ENCODE data around the gene EMP3. TPM values are rescaled to one million over a fixed set of nuclear protein-coding genes. Genes with fewer than 3 reads are reported as not detected.

EMP3 gene
- total and polyA plus RNA-seq, 9 of the 15 experiments (the other 6 are each of a cell fraction or from before 2014, with no cell fraction given): 123 to 386 (median 296) TPM

GRCh38 chr19:48321622-48322591 lies 3.4 kb upstream of the EMP3 start (continued):
- TF ChIP-seq ATF3 (IDR thresholded peaks at IDR 0.05) (no peak), ATF3 (CRISPR knock-in tag; conservative IDR thresholded peaks at IDR 0.05) (0 out of 2 replicates have a peak, but pooled peaks have one; percentile 5), ARNT (IDR thresholded peaks at IDR 0.05) (no peak), ZNF785 (CRISPR knock-in tag; IDR thresholded peaks at IDR 0.05) (no peak), IRF2 (CRISPR knock-in tag; IDR thresholded peaks at IDR 0.05) (no peak), SAFB (IDR thresholded peaks at IDR 0.05; ENCODE audit: borderline replicate concordance, low read depth, low read length) (peak; percentile 69; the same call in 1 of the 2 replicates), ZC3H8 (IDR thresholded peaks at IDR 0.05) (no peak), ESRRB (CRISPR knock-in tag; IDR thresholded peaks at IDR 0.05; ENCODE audit: borderline replicate concordance) (no peak), KAT7 (CRISPR knock-in tag; IDR thresholded peaks at IDR 0.05; ENCODE audit: borderline replicate concordance) (peak; percentile 47; the same call in 1 of the 2 replicates), TOE1 (IDR thresholded peaks at IDR 0.05; ENCODE audit: borderline replicate concordance) (peak; percentile 9; the same call in 1 of the 2 replicates), TOE1 (CRISPR knock-in tag; IDR thresholded peaks at IDR 0.05; ENCODE audit: borderline replicate concordance, low read depth) (no peak), ZNF316 (IDR thresholded peaks at IDR 0.05) (peak; percentile 4; the same call in 1 of the 2 replicates), ZNF707 (CRISPR knock-in tag; conservative IDR thresholded peaks at IDR 0.05) (no peak), ZNF212 (CRISPR knock-in tag; IDR thresholded peaks at IDR 0.05) (peak; percentile 62; the same call in 1 of the 2 replicates), STAT6 (CRISPR knock-in tag; IDR thresholded peaks at IDR 0.05) (no peak), PATZ1 (CRISPR knock-in tag; IDR thresholded peaks at IDR 0.05; ENCODE audit: borderline replicate concordance) (no peak)
- TF ChIP-seq, protein P1, sequence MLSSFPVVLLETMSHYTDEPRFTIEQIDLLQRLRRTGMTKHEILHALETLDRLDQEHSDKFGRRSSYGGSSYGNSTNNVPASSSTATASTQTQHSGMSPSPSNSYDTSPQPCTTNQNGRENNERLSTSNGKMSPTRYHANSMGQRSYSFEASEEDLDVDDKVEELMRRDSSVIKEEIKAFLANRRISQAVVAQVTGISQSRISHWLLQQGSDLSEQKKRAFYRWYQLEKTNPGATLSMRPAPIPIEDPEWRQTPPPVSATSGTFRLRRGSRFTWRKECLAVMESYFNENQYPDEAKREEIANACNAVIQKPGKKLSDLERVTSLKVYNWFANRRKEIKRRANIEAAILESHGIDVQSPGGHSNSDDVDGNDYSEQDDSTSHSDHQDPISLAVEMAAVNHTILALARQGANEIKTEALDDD (IDR thresholded peaks at IDR 0.05): no peak

Data from K562 (cell line).